ENCODE measurements around the gene URB2.

The URB2 gene

DNA sequence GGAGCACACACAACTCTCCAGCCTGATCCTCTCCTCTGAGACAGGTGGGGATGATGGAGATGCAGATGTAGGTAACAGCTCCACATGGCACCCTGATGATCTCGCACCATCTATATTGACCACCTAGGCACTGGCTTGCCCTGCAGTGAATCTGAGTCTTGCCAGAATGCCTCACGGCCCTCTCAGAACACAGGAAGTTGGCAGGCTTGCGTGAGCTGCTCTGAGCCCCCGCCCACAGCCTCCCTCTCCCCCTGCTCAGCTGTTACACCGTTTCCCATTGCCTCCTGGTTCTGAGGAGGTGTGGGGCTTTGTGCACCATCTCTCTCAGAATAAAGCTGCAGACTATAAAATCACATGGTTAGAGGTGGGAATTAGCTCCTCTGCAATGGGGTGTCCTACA, 48.0 kb downstream of the URB2 start:
- no peak overlapping the region for H3K27ac ChIP-seq
- TF ChIP-seq ZFX (IDR thresholded peaks at IDR 0.05): no peak
- TF ChIP-seq, protein P1, sequence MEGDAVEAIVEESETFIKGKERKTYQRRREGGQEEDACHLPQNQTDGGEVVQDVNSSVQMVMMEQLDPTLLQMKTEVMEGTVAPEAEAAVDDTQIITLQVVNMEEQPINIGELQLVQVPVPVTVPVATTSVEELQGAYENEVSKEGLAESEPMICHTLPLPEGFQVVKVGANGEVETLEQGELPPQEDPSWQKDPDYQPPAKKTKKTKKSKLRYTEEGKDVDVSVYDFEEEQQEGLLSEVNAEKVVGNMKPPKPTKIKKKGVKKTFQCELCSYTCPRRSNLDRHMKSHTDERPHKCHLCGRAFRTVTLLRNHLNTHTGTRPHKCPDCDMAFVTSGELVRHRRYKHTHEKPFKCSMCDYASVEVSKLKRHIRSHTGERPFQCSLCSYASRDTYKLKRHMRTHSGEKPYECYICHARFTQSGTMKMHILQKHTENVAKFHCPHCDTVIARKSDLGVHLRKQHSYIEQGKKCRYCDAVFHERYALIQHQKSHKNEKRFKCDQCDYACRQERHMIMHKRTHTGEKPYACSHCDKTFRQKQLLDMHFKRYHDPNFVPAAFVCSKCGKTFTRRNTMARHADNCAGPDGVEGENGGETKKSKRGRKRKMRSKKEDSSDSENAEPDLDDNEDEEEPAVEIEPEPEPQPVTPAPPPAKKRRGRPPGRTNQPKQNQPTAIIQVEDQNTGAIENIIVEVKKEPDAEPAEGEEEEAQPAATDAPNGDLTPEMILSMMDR (conservative IDR thresholded peaks at IDR 0.05): no peak

DNA sequence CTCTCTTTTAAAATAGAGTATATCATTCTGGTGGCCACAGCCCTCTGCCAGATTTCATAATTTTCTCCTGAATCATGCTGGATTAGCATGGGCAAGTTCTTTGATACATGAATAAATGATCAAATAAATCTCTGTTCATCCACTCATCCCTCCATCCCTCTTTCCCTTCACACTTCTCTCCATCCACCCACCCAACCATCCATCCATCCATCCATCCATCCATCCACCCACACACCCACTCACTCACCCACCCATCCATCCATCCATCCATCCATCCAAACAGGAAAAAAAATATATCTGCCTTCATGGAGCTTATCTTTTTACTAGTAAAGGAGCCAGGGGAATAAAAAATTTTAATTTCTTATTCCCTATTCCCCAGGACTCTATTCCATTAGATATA, 49.3 kb downstream of the URB2 start:
- H3K27ac ChIP-seq: no peak overlapping the region
- no peak for TF ChIP-seq ZFX (IDR thresholded peaks at IDR 0.05)
- TF ChIP-seq, protein P1 (conservative IDR thresholded peaks at IDR 0.05): no peak

DNA sequence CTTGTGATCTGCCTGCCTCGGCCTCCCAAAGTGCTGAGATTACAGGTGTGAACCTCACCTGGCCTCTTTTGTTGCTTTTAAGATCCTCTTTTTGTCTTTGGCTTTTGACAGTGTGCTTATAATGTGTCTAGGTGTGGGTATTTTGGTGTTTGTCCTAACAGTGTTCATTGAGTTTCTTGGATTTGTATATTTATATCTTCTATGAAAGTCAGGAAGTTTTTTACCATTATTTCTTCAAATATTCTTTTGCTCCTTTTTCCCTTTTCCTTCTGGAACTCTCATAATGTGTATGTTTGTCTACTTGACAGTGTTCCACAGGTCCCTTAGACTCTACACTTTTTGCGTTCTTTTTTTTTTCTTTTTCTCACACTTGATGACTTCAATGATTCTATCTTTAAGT, 59.1 kb downstream of the URB2 start:
- H3K27ac ChIP-seq: no peak overlapping the region
- TF ChIP-seq ZFX (IDR thresholded peaks at IDR 0.05): no peak
- TF ChIP-seq, protein P1 (conservative IDR thresholded peaks at IDR 0.05): no peak

DNA sequence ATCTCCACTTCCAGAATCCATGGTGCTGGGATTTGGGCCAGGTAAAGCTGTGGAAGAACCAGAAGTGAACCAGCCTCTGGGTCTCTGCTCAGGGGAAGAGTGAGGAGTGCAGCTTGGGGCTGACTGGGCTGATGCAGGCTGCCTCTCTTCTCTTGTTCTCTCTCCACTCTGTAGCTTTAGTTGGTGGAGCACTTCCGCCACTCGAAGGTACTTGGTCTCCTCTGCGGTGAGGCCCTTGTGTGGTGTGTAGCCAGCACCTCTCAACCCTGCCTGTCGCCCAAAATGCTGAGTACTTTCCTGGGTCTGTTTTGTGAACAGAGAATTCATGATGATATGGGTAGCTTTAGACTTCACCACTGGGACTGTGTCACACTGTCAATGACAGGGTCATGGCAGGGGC, 63.2 kb downstream of the URB2 start:
- no peak overlapping the region for H3K27ac ChIP-seq
- TF ChIP-seq, protein P1 (conservative IDR thresholded peaks at IDR 0.05): no peak

DNA sequence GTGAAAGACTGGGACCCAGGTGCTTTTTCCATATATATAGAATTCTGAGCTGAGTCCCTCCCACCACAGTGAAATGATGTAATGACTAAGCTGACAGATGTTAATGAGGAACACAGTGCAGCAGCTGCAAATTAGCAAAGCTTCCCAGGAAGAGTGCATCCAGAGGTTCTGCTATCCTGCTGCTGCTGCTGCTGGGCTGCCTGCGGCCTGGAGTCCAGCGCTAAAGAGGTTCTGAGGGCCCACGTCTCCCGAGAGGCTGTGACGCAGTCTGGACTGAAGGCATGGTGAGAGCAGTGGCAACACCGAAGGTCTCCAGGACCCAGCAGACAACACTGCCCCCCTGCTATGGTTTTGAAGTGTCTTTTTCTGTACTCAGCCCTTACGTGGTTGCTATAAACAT, 63.9 kb downstream of the URB2 start:
- no peak for TF ChIP-seq ZFX (IDR thresholded peaks at IDR 0.05)
- TF ChIP-seq, protein P1 (conservative IDR thresholded peaks at IDR 0.05): no peak
- no peak overlapping the region for H3K27ac ChIP-seq

DNA sequence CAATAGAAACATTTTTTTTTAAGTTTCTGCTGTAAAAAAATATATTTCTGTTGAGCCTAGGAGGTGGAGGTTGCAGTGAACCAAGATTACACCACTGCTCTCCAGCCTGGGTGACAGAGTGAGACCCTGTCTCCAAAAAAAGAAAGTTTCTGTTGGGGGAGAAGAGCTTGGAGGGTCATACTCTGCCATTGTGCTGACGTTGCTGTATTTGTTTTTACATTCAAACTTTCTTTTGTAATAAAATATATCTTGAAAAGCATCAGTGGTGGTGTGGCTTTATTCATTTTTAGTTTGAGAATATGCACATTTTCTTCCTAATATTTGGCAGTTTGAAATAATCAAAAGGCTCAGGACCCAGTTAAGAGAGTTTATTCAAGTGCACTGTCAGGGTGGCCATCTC, 64.6 kb downstream of the URB2 start:
- TF ChIP-seq, protein P1 (conservative IDR thresholded peaks at IDR 0.05): no peak
- TF ChIP-seq ZFX (IDR thresholded peaks at IDR 0.05): no peak
- H3K27ac ChIP-seq: no peak overlapping the region

DNA sequence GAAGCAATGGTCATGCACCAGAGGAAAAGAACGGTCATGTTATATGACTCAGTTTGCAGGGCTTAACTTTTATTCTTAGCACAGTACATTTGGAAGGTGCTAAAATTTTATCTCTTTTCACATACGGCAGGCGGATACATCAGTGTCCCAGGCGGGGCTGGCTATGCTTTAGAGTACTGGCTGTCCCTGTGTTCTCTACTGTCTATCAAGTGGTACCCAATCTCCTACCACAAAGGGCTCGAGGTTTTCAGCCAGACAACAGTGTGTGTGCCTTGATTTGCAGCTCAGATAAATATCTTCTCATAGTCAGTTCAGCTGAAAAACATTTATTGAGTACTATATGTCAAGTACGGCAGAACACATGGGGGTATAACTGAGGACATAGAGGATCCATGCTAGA, 65.3 kb downstream of the URB2 start:
- TF ChIP-seq, protein P1 (conservative IDR thresholded peaks at IDR 0.05): no peak
- TF ChIP-seq ZFX (IDR thresholded peaks at IDR 0.05): no peak
- H3K27ac ChIP-seq: no peak overlapping the region
